ENCODE measurements around the gene TXNDC17. TPM values are rescaled to one million over a fixed set of nuclear protein-coding genes. Genes with fewer than 3 reads are reported as not detected.
A peak's percentile ranks its signal among the peaks of the same experiment; 100 is the strongest.
"Not testable (repeated sequence)": the region's sequence is repeated elsewhere in the genome, so short reads cannot be mapped to it uniquely, and the experiment has no call there.

Gene TXNDC17
- total RNA-seq (128 and 270 TPM in 2 replicates), polyA plus RNA-seq (279 and 467 TPM in 2 replicates)

DNA sequence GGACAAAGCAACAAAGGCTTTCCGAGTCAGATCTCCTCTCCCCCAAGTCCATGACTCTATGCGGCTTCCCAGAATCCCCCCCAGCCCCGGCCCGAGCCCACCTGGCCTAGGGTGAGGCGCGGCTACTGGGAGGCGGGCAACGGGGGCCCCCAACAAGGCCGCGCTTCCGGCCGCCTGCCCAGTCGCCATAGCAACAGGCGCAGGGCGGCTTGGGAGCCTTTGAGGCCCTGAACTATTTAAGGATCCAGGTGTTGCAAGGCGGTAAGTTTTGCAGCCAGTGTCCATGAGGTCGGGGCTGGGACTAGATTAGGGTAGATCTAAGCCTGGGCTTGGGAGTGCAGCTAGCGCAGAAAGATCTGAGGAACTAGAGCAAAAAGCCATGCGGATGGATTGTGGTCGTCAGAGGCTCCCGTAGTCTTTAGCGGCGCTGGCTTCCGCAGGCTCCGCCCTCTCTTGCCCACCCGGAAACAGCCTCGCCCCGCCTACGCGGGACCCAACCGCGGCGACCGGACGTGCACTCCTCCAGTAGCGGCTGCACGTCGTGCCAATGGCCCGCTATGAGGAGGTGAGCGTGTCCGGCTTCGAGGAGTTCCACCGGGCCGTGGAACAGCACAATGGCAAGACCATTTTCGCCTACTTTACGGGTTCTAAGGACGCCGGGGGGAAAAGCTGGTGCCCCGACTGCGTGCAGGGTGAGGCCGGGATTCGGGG is at the start of gene TXNDC17, which contains the start of gene KIAA0753:
TXNDC17 (plus strand) TSS at position 525 of the 711 bp plus-strand sequence; CDS start at position 548, 23 bp downstream.
KIAA0753 (minus strand) TSS at position 176 of the 711 bp plus-strand sequence. CDS start 5,608 bp downstream, outside the sequence.
- Histone ChIP-seq H3K4me3 (peak within 1 kb of the TSS; percentile 53), H3K36me3 (peaks cover 13% of the 10 kb centered on the region), H3K27ac (peak within 1 kb of the TSS; percentile 78), H3K4me1 (ENCODE audit: low read depth) (peaks cover 5% of the 10 kb centered on the region), H3K27me3 (no peaks in the 10 kb centered on the region), H3K9me3 (ENCODE audit: low read depth) (no peaks in the 10 kb centered on the region)
- TF ChIP-seq, protein P1, sequence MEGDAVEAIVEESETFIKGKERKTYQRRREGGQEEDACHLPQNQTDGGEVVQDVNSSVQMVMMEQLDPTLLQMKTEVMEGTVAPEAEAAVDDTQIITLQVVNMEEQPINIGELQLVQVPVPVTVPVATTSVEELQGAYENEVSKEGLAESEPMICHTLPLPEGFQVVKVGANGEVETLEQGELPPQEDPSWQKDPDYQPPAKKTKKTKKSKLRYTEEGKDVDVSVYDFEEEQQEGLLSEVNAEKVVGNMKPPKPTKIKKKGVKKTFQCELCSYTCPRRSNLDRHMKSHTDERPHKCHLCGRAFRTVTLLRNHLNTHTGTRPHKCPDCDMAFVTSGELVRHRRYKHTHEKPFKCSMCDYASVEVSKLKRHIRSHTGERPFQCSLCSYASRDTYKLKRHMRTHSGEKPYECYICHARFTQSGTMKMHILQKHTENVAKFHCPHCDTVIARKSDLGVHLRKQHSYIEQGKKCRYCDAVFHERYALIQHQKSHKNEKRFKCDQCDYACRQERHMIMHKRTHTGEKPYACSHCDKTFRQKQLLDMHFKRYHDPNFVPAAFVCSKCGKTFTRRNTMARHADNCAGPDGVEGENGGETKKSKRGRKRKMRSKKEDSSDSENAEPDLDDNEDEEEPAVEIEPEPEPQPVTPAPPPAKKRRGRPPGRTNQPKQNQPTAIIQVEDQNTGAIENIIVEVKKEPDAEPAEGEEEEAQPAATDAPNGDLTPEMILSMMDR (IDR thresholded peaks at IDR 0.05; ENCODE audit: low read depth, low read length), result no peak
- DNase-seq (ENCODE audit: low read depth in 1 of 2, low spot score in 1 of 2), result peak; percentile 93

DNA sequence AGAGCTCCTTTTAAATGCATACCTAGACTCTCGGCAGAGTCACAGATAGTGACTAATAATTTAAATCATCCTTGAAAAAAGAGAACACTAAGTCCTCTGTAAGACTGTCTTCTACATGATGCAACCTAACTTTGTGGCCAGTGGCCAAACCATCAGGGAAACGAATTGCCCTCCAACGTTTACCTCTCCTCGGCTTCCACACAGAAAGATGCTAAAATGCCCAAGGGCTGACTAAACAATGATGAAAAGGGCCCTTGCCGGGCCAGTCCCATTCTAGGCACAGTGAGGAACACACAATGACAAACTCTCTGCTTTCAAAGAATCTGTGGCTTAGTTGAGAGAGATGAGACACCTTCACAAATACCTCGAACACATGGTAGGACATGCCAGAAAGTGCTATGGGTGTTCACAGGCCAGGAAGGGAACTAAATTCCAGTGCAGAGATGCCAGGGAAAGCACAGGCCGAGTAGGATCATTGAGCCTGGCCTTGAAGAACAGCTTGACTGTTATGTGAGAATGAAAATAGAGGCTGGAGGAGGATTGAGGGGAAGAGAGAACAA is 49.2 kb upstream of the TXNDC17 start:
- no peaks in the 10 kb centered on the region for H3K27me3 ChIP-seq
- H3K4me3 ChIP-seq, result no peak overlapping the region
- DNase-seq (ENCODE audit: low read depth in 1 of 2, low spot score in 1 of 2), result peak in 1 of 2 donors; percentile 84
- H3K9me3 ChIP-seq (ENCODE audit: low read depth), result no peaks in the 10 kb centered on the region
- no peak overlapping the region for H3K27ac ChIP-seq
- TF ChIP-seq, protein P1 (IDR thresholded peaks at IDR 0.05; ENCODE audit: low read depth, low read length), result no peak
- H3K4me1 ChIP-seq (ENCODE audit: low read depth), result no peaks in the 10 kb centered on the region
- H3K36me3 ChIP-seq, result peaks cover 71% of the 10 kb centered on the region

DNA sequence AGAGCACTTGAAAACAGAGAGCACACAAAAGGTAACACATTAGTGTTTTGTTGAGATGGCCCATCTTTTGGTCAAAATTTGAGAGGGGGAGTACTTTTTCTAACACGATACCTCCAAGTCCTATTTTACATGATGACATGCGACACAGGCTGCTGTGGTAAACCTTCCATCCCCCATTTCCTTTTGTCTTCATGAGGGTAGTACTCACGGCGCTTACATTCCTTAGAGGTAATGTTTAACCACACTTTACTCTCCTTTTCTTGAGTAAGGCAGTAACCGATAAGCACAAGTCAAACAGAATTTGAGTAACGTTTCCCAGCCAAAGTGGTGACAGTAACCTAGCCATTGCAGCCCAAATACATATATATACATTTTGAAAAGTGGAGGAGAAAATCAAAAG is 48.7 kb upstream of the TXNDC17 start:
- Histone ChIP-seq H3K4me3 (no peak overlapping the region), H3K4me1 (ENCODE audit: low read depth) (no peaks in the 10 kb centered on the region), H3K36me3 (peaks cover 74% of the 10 kb centered on the region), H3K27ac (no peak overlapping the region), H3K9me3 (ENCODE audit: low read depth) (no peaks in the 10 kb centered on the region), H3K27me3 (no peaks in the 10 kb centered on the region)
- no peak for DNase-seq (ENCODE audit: low read depth in 1 of 2, low spot score in 1 of 2)
- TF ChIP-seq, protein P1 (IDR thresholded peaks at IDR 0.05; ENCODE audit: low read depth, low read length), result no peak

DNA sequence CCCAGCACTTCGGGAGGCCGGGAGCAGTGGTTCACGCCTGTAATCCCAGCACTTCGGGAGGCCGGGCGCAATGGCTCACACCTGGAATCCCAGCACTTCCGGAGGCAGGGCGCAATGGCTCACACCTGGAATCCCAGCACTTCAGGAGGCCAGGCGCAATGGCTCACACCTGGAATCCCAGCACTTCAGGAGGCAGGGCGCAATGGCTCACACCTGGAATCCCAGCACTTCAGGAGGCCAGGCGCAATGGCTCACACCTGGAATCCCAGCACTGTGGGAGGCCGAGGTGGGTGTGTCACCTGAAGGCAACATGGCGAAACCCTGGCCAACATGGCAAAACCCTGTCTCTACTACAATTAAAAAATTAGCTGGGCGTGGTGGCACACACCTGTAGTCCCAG is 47.5 kb upstream of the TXNDC17 start:
- peaks cover 83% of the 10 kb centered on the region for H3K36me3 ChIP-seq
- H3K27ac ChIP-seq, result not testable (repeated sequence)

DNA sequence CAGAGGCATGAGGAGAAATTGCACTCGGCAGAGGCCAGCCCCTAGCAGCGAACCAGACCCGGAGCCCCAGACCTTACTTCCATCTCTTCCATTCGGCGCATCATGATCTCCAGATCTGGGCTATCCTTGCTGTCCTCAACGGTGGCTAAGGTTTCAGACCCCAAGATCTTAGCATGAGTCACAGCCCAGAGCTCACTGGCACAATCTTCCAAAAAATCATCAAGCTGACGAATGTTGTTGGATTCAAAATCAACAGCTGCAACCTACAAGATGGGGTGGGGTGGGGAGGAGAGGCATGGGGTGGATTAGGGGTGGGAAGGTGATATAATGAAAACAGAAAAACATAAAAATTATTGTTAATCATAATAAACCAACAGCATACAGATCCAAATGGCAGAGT is 44.8 kb upstream of the TXNDC17 start:
- Histone ChIP-seq H3K36me3 (peaks cover 82% of the 10 kb centered on the region), H3K4me3 (no peak overlapping the region), H3K4me1 (ENCODE audit: low read depth) (no peaks in the 10 kb centered on the region), H3K27me3 (no peaks in the 10 kb centered on the region), H3K9me3 (ENCODE audit: low read depth) (no peaks in the 10 kb centered on the region), H3K27ac (no peak overlapping the region)
- TF ChIP-seq, protein P1 (IDR thresholded peaks at IDR 0.05; ENCODE audit: low read depth, low read length), result no peak
- no peak for DNase-seq (ENCODE audit: low read depth in 1 of 2, low spot score in 1 of 2)

More for the DNA sequence above, 47.5 kb upstream of the TXNDC17 start:
- H3K4me1 ChIP-seq (ENCODE audit: low read depth); DNase-seq (ENCODE audit: low read depth in 1 of 2, low spot score in 1 of 2); H3K27me3 ChIP-seq; H3K4me3 ChIP-seq; H3K9me3 ChIP-seq (ENCODE audit: low read depth): not testable (repeated sequence)

DNA sequence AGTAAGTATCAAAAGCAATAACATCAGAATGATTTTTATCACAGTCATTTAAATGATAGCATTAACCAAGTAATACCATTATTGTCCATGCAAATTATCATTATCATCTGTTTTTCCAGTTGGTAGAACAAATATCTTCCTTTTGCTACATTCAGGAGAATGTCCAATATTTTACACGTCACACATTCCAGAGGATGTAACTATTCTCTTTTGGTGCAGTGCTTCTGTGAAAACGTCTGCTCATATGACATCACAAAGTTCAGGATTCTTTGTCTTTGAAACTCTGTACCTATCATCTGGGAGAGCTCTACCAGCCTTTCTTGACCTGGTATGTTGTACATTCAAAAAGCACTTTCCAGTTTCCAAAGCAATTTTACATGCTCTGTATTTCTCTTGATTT is 44.3 kb upstream of the TXNDC17 start:
- Histone ChIP-seq H3K36me3 (peaks cover 82% of the 10 kb centered on the region), H3K27ac (no peak overlapping the region), H3K4me3 (no peak overlapping the region), H3K9me3 (ENCODE audit: low read depth) (no peaks in the 10 kb centered on the region), H3K27me3 (no peaks in the 10 kb centered on the region), H3K4me1 (ENCODE audit: low read depth) (no peaks in the 10 kb centered on the region)
- TF ChIP-seq, protein P1 (IDR thresholded peaks at IDR 0.05; ENCODE audit: low read depth, low read length), result no peak
- DNase-seq (ENCODE audit: low read depth in 1 of 2, low spot score in 1 of 2), result no peak

Measured in cardiac muscle cell (in vitro differentiated cells and primary cell).